Effector memory CD4-positive, alpha-beta T cell (primary cell): ENCODE results near the gene OBSCN.

Source experiments
- DNase-seq, 3 donors: peaks; one replicate each; pipeline ENCODE4 v3.0.0-alpha.2; 2020
- H3K27ac ChIP-seq: 2 replicates; pipeline ENCODE4 v1.7.0; 2013; ENCODE audit warnings: mild to moderate bottlenecking, low read length, moderate library complexity; ENCODE audit not compliant: insufficient read depth, poor library complexity, severe bottlenecking
- H3K27me3 ChIP-seq: replicated peaks from 2 replicates; pipeline ENCODE4 v1.7.0; 2013; ENCODE audit warnings: mild to moderate bottlenecking, low read length; ENCODE audit not compliant: insufficient read depth, control insufficient read depth, poor library complexity, severe bottlenecking
- H3K36me3 ChIP-seq: 2 replicates; pipeline ENCODE4 v1.7.0; 2013; ENCODE audit warnings: mild to moderate bottlenecking, low read length, moderate library complexity; ENCODE audit not compliant: control insufficient read depth, insufficient read depth
- H3K4me1 ChIP-seq: 2 replicates; pipeline ENCODE4 v1.7.0; 2013; ENCODE audit warnings: low read length, mild to moderate bottlenecking; ENCODE audit not compliant: control insufficient read depth, insufficient read depth, poor library complexity, severe bottlenecking
- H3K4me3 ChIP-seq: 2 replicates; pipeline ENCODE4 v1.7.0; 2013; ENCODE audit warnings: low read length, low read depth, mild to moderate bottlenecking; ENCODE audit not compliant: insufficient read depth, poor library complexity, severe bottlenecking
- H3K9me3 ChIP-seq: 2 replicates; pipeline ENCODE4 v1.7.0; 2013; ENCODE audit warnings: mild to moderate bottlenecking, low read length, moderate library complexity; ENCODE audit not compliant: control insufficient read depth

OBSCN gene

DNA sequence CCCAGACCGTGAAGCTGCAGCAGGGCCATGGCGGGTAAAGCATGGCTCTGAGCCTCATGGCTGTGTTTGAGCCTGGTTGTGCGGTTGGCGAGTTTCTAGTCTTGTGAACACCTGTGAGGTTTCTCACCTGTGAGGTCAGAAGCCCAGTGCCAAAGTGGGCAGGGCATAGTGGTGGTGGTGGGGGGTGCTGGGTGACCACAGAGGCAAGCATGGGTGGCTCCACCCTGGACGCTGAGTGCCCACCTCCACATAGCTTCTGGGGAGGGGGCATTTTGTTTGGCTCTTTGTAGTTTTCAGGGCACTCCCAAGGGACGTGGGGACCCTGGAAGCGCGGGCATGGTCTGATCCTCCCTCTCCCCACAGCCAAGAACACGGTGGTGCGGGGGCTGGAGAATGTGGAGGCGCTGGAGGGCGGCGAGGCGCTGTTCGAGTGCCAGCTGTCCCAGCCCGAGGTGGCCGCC lies 107.7 kb downstream of the OBSCN start:
- H3K4me1 ChIP-seq, result no peaks in the 10 kb centered on the region
- no peak for DNase-seq
- no peaks in the 10 kb centered on the region for H3K9me3 ChIP-seq
- no peak overlapping the region for H3K27ac ChIP-seq
- no peaks in the 10 kb centered on the region for H3K27me3 ChIP-seq
- peaks cover 9% of the 10 kb centered on the region for H3K36me3 ChIP-seq
- no peak overlapping the region for H3K4me3 ChIP-seq

DNA sequence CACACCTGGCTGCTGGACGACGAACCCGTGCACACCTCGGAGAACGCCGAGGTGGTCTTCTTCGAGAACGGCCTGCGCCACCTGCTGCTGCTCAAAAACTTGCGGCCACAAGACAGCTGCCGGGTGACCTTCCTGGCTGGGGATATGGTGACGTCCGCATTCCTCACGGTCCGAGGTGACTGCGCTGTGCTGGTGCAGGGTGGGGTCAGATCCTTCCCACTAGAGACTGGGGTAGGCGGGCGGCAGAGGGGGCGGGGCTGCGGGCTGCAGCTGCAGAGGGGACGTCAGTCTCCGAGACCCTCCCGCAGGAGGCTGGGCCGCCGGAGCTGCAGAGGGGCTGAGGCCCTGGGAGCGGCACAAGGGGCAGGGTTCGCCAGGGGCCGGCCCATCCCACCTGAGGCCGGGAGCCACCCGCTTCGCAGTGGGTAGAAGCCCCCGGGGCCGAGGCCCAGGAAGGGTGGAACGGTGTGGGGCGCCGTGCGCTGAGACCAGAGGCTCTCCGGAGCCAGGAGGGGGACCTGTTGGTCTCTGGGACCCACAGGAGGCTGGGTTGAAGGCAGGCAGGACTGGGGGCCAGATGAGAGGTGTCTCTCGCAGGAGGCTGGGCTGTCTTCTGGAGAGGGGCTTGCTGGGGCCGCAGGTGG lies 108.2 kb downstream of the OBSCN start:
- Histone ChIP-seq H3K4me3 (no peak overlapping the region), H3K4me1 (no peaks in the 10 kb centered on the region), H3K27ac (no peak overlapping the region), H3K9me3 (no peaks in the 10 kb centered on the region), H3K36me3 (peaks cover 9% of the 10 kb centered on the region), H3K27me3 (no peaks in the 10 kb centered on the region)
- no peak for DNase-seq

DNA sequence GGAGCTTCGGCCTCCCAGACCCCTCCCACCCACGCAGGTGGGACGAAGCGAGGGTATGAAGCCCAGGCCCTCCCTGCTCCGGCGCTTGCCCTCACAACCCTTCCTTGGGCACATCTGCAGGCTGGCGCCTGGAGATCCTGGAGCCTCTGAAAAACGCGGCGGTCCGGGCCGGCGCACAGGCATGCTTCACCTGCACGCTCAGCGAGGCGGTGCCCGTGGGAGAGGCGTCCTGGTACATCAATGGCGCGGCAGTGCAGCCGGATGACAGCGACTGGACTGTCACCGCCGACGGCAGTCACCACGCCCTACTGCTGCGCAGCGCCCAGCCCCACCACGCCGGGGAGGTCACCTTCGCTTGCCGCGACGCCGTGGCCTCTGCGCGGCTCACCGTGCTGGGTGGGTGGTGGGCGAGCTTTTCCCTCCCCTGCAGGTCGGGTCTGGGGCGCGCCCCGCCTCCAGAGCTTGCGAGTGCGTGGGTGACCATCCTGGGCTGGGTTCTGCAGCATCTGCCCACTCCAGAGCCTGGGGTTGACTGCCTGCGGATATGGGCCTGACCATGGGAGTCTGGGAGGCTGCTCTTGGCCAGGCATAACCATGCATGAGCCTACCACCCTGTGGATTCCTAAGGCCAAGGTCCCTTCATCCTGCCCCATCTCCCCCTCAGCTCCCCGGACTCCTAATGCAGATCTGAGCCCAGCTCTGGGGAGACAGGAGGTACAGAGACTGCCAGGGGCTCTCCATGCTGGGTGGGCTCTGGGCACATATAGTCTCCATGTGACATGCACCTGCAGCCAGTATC lies 108.9 kb downstream of the OBSCN start:
- no peaks in the 10 kb centered on the region for H3K9me3 ChIP-seq
- no peak overlapping the region for H3K4me3 ChIP-seq
- no peaks in the 10 kb centered on the region for H3K27me3 ChIP-seq
- H3K27ac ChIP-seq, result no peak overlapping the region
- peaks cover 12% of the 10 kb centered on the region for H3K36me3 ChIP-seq
- DNase-seq, result no peak
- H3K4me1 ChIP-seq, result no peaks in the 10 kb centered on the region

DNA sequence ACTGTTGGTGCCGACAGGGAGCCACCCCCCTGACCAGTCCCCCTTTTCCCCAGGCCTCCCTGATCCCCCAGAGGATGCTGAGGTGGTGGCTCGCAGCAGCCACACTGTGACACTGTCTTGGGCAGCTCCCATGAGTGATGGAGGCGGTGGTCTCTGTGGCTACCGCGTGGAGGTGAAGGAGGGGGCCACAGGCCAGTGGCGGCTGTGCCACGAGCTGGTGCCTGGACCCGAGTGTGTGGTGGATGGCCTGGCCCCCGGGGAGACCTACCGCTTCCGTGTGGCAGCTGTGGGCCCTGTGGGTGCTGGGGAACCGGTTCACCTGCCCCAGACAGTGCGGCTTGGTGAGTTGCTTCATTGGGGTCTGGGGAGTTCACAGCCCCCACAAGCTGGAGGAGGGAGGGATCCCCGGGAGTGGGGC lies 109.6 kb downstream of the OBSCN start:
- Histone ChIP-seq H3K4me1 (no peaks in the 10 kb centered on the region), H3K9me3 (no peaks in the 10 kb centered on the region), H3K4me3 (no peak overlapping the region), H3K36me3 (peaks cover 12% of the 10 kb centered on the region), H3K27me3 (no peaks in the 10 kb centered on the region), H3K27ac (no peak overlapping the region)
- no peak for DNase-seq

- H3K4me3 ChIP-seq, result no peak overlapping the region
- no peaks in the 10 kb centered on the region for H3K27me3 ChIP-seq
- no peak for DNase-seq
- no peak overlapping the region for H3K27ac ChIP-seq
- H3K9me3 ChIP-seq, result no peaks in the 10 kb centered on the region
- H3K4me1 ChIP-seq, result no peaks in the 10 kb centered on the region
- peaks cover 12% of the 10 kb centered on the region for H3K36me3 ChIP-seq
Measured at GRCh38 chr1:228317891-228318810, 110.3 kb downstream of the OBSCN start.

DNA sequence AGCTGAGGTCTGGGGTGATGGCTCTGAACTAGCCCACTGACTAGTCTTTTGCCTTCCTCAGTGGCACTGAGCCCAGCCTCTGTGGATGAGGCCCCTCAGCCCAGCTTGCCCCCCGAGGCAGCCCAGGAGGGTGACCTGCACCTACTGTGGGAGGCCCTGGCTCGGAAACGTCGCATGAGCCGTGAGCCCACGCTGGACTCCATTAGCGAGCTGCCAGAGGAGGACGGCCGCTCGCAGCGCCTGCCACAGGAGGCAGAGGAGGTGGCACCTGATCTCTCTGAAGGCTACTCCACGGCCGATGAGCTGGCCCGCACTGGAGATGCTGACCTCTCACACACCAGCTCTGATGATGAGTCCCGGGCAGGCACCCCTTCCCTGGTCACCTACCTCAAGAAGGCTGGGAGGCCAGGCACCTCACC lies 111.0 kb downstream of the OBSCN start:
- Histone ChIP-seq H3K27ac (no peak overlapping the region), H3K36me3 (peaks cover 12% of the 10 kb centered on the region), H3K27me3 (no peaks in the 10 kb centered on the region), H3K4me1 (no peaks in the 10 kb centered on the region), H3K9me3 (no peaks in the 10 kb centered on the region), H3K4me3 (no peak overlapping the region)
- DNase-seq, result no peak

DNA sequence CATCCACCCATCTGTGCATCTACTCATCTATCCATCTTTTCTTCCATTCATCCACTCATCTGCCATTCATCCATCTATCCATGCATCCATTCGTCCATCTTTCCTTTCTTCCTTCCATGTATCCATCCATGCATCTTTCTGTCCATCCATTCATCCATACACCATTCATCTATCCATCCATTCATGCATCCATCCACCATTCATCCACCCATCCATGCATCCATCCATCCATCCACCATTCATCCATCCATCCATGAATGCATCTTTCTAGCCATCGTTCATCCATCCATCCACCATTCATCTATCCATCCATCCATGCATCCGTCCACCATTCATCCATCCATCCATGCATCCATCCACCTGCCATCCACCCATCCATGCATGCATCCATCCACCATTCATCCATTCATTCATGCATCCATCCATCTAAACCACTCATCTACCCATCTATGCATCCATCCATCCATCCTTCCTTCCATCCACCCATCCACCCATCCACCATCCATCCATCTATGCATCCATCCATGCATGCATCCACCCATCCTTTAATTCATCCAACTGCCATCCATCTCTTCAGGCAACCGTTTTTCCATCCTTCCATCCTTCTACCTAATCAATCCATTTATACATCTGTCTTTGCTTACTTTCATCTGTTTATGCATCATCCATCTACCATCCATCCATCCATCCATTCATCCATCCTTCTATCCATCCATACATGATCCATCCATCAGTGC lies 111.7 kb downstream of the OBSCN start:
- no peaks in the 10 kb centered on the region for H3K27me3 ChIP-seq
- no peak overlapping the region for H3K4me3 ChIP-seq
- H3K4me1 ChIP-seq, result no peaks in the 10 kb centered on the region
- no peak for DNase-seq
- H3K9me3 ChIP-seq, result no peaks in the 10 kb centered on the region
- no peak overlapping the region for H3K27ac ChIP-seq
- H3K36me3 ChIP-seq, result peaks cover 12% of the 10 kb centered on the region

DNA sequence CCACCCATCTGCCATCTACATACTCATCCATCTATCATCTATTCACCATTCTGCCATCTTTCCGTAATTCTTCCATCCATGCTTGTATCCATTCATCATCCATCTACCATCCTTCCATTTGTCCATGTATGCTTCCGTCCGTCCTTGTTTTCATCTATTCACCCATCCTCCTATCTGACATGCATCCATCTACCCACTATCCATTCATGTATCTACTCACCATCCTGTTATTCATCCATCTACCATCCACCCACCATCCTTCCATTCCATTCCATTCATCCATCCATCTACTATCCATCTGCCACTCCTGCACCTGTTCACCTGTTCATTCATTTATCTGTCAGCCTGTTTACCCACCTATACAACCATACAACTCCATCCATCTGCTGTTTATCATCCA lies 112.5 kb downstream of the OBSCN start:
- H3K9me3 ChIP-seq, result no peaks in the 10 kb centered on the region
- no peaks in the 10 kb centered on the region for H3K4me1 ChIP-seq
- H3K36me3 ChIP-seq, result peaks cover 12% of the 10 kb centered on the region
- no peak overlapping the region for H3K27ac ChIP-seq
- no peak overlapping the region for H3K4me3 ChIP-seq
- DNase-seq, result no peak
- H3K27me3 ChIP-seq, result no peaks in the 10 kb centered on the region

DNA sequence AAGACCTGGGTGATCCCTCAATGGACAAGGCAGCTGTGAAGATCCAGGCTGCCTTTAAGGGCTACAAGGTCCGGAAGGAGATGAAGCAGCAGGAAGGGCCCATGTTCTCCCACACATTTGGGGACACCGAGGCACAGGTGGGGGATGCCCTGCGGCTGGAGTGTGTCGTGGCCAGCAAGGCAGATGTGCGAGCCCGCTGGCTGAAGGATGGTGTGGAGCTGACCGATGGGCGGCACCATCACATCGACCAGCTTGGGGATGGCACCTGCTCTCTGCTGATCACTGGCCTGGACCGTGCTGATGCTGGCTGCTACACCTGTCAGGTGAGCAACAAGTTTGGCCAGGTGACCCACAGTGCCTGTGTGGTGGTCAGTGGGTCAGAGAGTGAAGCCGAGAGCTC lies 113.6 kb downstream of the OBSCN start:
- peaks cover 12% of the 10 kb centered on the region for H3K36me3 ChIP-seq
- no peak for DNase-seq
- no peaks in the 10 kb centered on the region for H3K9me3 ChIP-seq

More for the DNA sequence above, 113.6 kb downstream of the OBSCN start:
- Histone ChIP-seq H3K4me1 (no peaks in the 10 kb centered on the region), H3K4me3 (no peak overlapping the region), H3K27me3 (no peaks in the 10 kb centered on the region), H3K27ac (no peak overlapping the region)
